SJSA1 (cell line): ENCODE results near the gene SORCS3. TPM values are rescaled to one million over a fixed set of nuclear protein-coding genes. Genes with fewer than 3 reads are reported as not detected.

Experiments
- DNase-seq, 2 experiments: peaks; one replicate each; pipeline ENCODE4 v3.0.0-alpha.2; 2015 to 2020; ENCODE audit warnings: low spot score in 2 of 2, low read depth in 1 of 2
- H3K27ac ChIP-seq: fragments of 250-450 bp; sonication (Bioruptor Pico); 2 replicates; pipeline ENCODE4 v1.5.1; 2020; ENCODE audit warnings: mild to moderate bottlenecking, moderate library complexity
- H3K27me3 ChIP-seq: fragments of 250-450 bp; sonication (Bioruptor Pico); replicated peaks from 2 replicates; pipeline ENCODE4 v1.5.1; 2020; ENCODE audit warnings: mild to moderate bottlenecking, moderate library complexity
- H3K36me3 ChIP-seq: fragments of 250-450 bp; sonication (Bioruptor Pico); 2 replicates; pipeline ENCODE4 v1.5.1; 2020; ENCODE audit warnings: mild to moderate bottlenecking
- H3K4me1 ChIP-seq: fragments of 250-450 bp; sonication (Bioruptor Pico); replicated peaks from 2 replicates; pipeline ENCODE4 v1.6.1; 2021; ENCODE audit warnings: mild to moderate bottlenecking
- H3K4me3 ChIP-seq: fragments of 250-450 bp; sonication (Bioruptor Pico); 2 replicates; pipeline ENCODE4 v1.5.1; 2020; ENCODE audit warnings: mild to moderate bottlenecking
- H3K9me3 ChIP-seq: fragments of 250-450 bp; sonication (Bioruptor Pico); replicated peaks from 2 replicates; pipeline ENCODE4 v1.5.1; 2020; ENCODE audit warnings: mild to moderate bottlenecking
- total RNA-seq: library from RNA; depleted of rRNA; stranded (reverse); fragments of >200 nt; shearing (Covaris generic); gene quantifications from 2 replicates; pipeline ENCODE4 v1.2.3, GENCODE V29; 2014

The SORCS3 gene
- total RNA-seq, 1 experiment from 2014 or later, result not detected

DNA sequence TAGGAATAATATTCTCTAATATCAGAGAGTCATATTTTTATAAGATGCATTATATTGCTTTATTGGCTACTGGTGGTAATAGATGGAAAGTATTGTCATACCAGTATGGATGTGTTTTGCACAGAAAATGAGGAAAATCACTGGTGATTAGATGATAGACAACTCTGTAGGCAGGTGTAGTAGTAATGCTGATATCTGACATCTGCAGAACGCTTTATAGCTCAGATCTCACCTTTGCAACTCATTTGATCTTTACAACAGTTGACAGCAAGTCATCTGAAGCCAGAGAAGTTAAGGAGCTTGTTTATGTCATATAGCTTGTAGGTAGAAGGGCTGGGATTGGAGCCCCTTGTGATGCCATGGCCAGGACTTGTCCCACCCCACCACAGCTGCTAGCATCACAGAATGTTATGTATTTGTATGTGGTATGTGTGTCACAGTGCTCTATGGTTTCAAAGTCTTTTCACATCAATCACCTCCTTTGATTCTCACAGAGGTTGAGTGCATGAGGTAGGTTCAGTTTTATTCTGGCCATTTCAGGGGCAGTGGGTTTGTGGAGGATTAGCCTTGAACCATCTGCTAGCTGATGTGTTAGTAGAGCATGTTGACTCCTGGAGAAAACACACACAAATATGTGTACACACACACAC, 140.0 kb downstream of the SORCS3 start:
- no peaks in the 10 kb centered on the region; the same call in 1 of the 2 replicates for H3K9me3 ChIP-seq

DNA sequence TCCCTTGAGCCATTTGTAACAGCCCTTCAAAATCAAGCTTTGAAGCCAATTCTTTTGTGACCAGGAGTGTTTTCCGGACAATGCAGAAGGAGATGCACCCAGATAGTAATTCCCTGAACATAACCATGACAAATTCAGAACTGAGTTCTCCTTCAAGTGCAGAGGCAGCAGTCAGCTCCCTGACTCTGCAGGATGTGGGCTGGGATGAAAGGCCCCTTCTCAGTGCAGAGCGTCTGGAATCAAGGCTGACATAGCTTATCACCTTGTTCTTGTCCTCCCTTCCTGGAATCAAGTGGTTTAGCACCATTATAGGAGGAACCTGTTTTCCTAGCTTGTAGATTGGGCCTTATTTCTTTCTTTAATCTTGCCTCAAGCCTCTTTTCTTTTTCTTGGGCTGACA, 143.4 kb downstream of the SORCS3 start:
- DNase-seq, result no peak
- Histone ChIP-seq H3K27me3 (no peaks in the 10 kb centered on the region), H3K27ac (no peak overlapping the region), H3K9me3 (no peaks in the 10 kb centered on the region), H3K4me1 (no peaks in the 10 kb centered on the region), H3K4me3 (no peak overlapping the region), H3K36me3 (no peaks in the 10 kb centered on the region)

More for the DNA sequence above, 140.0 kb downstream of the SORCS3 start:
- Histone ChIP-seq H3K27me3 (no peaks in the 10 kb centered on the region), H3K27ac (no peak overlapping the region), H3K4me3 (no peak overlapping the region), H3K36me3 (no peaks in the 10 kb centered on the region), H3K4me1 (no peaks in the 10 kb centered on the region)
- DNase-seq, result no peak

DNA sequence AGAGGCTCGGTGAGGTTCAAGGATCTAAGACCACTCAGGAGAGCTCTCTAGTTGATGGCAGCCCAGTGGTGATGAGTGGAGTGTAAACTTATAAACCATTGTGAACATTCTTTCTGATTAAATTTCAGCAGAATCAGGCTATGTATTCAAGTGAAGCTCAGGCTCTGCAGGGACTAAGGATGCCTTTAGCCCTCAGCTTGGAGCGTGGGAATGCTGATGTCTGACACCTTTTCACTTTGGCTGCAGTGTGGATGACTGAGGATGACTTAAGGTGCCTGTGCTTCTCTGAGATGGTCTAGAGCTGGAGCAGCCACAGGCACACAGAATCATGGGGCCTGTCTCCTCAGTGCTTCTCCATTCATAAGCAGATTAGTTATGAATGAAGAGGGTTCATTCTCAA, 150.4 kb downstream of the SORCS3 start:
- no peak overlapping the region for H3K4me3 ChIP-seq
- H3K36me3 ChIP-seq, result no peaks in the 10 kb centered on the region
- H3K27ac ChIP-seq, result no peak overlapping the region
- H3K4me1 ChIP-seq, result no peaks in the 10 kb centered on the region
- no peaks in the 10 kb centered on the region for H3K27me3 ChIP-seq
- H3K9me3 ChIP-seq, result no peaks in the 10 kb centered on the region; the same call in 1 of the 2 replicates
- no peak for DNase-seq

DNA sequence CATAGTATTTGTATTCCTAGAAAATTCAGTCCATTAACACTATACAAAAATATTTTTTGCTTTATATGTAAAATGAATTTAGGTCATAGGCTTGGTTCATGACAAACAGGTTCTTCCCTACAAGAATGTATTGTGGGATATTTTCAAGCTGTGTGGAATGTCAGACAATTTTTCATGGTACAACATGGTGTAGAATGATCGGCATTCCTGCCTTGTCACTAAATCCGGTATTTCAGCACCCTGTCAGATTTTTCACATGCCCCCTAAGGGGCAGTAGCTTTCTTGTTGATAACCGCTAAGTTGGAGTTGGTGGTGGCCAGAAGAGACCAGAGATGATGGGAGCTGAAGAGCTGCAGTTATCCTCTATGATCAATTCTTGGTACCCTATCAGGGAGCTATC, 154.3 kb downstream of the SORCS3 start:
- no peak for DNase-seq
- Histone ChIP-seq H3K4me1 (no peaks in the 10 kb centered on the region), H3K27me3 (no peaks in the 10 kb centered on the region), H3K9me3 (no peaks in the 10 kb centered on the region; the same call in 1 of the 2 replicates), H3K27ac (no peak overlapping the region), H3K4me3 (no peak overlapping the region), H3K36me3 (no peaks in the 10 kb centered on the region)

DNA sequence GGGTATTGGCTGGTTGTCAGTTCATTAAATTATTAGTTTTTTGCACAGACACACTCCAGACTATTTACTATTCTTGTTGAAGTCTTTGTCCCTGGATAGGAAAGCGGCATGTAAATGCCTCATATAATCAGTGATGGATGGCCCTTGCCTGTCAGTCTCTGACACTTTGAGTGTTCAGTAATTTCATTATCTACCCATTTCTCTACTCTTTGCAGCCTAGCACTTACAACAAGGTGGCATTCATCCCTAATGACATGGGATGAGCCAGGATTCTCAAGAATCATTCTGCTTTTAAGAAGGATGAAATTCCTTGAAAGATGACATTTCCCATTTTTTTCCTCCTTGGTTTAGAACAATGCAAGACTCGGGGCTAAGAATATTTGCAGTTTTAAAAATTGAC, 155.7 kb downstream of the SORCS3 start:
- no peak overlapping the region for H3K4me3 ChIP-seq
- H3K4me1 ChIP-seq, result no peaks in the 10 kb centered on the region
- H3K36me3 ChIP-seq, result no peaks in the 10 kb centered on the region
- no peaks in the 10 kb centered on the region for H3K27me3 ChIP-seq
- H3K27ac ChIP-seq, result no peak overlapping the region
- no peak for DNase-seq
- no peaks in the 10 kb centered on the region; the same call in 1 of the 2 replicates for H3K9me3 ChIP-seq

DNA sequence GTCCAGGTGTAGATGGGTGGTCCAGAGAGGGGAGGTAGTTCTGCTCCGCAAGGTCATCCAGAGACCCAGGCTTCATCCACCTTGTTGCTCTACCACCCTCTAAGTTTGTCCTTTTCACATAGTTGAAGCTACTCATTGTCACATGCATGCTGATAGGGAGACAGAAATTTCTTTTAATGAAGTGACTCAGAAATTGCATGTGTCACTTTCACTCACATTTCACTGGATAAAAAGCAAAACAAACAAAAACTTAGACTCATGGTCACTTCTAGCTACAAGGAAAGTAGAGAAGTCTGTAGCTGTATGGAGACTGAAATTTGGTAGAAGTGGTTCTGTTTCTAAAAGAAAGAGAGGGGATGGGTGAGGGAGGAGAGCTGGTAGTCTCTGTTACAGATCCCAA, 161.9 kb downstream of the SORCS3 start:
- no peaks in the 10 kb centered on the region for H3K36me3 ChIP-seq
- H3K9me3 ChIP-seq, result no peaks in the 10 kb centered on the region
- no peaks in the 10 kb centered on the region for H3K27me3 ChIP-seq
- DNase-seq, result no peak
- no peak overlapping the region for H3K27ac ChIP-seq
- no peaks in the 10 kb centered on the region for H3K4me1 ChIP-seq
- H3K4me3 ChIP-seq, result no peak overlapping the region

DNA sequence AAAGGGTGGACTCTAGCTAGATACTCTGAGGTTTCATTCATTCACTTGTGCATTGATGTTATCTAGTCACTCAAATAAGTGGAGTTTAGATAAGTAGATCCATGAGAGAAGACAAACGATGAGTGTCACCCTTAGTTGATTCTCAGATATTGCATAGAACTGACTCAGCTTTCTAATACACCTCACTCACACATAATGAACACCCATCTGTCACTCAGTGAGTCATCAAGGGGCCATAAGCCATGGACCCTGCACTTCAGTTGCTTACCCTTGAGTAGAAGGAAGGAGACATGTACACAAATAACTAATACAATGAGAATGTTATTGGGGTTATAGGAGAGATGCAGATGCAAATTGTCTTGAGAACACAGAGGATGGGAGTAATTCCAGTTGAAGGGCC, 163.8 kb downstream of the SORCS3 start:
- Histone ChIP-seq H3K27ac (no peak overlapping the region), H3K36me3 (no peaks in the 10 kb centered on the region), H3K9me3 (no peaks in the 10 kb centered on the region), H3K4me1 (no peaks in the 10 kb centered on the region), H3K27me3 (no peaks in the 10 kb centered on the region), H3K4me3 (no peak overlapping the region)
- no peak for DNase-seq

DNA sequence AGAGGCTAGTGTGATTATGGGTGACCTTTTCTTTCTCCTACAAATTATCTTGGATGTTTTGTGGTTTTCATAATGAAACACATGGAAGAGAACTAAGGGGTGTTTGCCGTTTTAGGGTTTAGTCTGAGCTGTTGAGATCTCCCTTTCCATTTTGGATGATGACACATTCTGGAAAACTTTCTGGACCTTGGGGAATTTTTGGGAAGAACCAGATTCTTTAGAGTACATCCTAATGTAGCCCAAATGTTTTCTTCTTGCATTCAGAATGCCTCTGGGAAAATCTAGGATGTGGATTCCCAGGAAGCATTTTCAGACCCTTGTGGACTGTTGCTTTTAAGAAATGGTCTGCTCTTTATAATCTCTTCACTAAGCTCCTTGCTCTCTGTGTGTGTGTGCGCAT, 165.7 kb downstream of the SORCS3 start:
- H3K36me3 ChIP-seq, result no peaks in the 10 kb centered on the region
- H3K9me3 ChIP-seq, result no peaks in the 10 kb centered on the region
- no peaks in the 10 kb centered on the region for H3K27me3 ChIP-seq
- no peaks in the 10 kb centered on the region for H3K4me1 ChIP-seq
- DNase-seq, result no peak
- no peak overlapping the region for H3K27ac ChIP-seq
- H3K4me3 ChIP-seq, result no peak overlapping the region

DNA sequence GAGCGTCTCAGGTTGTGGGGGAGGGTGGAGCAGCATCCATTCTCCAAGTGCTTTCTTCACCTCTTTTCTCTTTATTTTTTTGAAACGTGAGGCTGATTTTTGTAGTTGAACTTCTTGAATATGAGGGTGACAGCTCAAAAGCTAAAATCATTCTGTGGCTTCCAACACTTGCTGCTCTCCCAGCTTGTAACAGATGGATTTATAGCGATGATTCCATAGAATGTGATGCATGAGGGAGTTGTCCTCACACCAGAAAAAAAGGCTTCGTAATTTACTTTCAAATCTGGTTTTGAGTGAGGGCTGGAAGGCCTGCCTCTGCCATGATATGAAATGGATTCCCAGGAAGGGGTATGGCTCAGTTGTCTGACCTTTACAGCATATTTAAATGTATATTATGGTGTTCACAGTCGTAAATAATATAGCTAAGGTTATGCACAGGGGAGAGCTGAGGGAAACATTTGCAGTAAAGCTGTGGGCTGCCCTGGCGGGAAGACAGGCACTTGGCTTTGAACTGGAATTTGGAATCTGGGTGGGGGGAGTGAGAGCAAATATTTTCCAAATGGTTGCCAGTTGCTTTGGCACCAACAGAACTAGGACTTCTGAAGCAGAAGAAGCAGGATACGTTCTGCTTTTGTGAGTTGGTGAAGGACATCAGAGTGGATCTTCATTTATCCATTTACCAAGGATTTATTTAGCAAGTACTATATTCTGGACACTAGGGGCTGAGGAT, 166.7 kb downstream of the SORCS3 start:
- Histone ChIP-seq H3K9me3 (no peaks in the 10 kb centered on the region), H3K4me3 (no peak overlapping the region), H3K27me3 (no peaks in the 10 kb centered on the region), H3K36me3 (no peaks in the 10 kb centered on the region), H3K27ac (no peak overlapping the region), H3K4me1 (no peaks in the 10 kb centered on the region)
- DNase-seq, result no peak

DNA sequence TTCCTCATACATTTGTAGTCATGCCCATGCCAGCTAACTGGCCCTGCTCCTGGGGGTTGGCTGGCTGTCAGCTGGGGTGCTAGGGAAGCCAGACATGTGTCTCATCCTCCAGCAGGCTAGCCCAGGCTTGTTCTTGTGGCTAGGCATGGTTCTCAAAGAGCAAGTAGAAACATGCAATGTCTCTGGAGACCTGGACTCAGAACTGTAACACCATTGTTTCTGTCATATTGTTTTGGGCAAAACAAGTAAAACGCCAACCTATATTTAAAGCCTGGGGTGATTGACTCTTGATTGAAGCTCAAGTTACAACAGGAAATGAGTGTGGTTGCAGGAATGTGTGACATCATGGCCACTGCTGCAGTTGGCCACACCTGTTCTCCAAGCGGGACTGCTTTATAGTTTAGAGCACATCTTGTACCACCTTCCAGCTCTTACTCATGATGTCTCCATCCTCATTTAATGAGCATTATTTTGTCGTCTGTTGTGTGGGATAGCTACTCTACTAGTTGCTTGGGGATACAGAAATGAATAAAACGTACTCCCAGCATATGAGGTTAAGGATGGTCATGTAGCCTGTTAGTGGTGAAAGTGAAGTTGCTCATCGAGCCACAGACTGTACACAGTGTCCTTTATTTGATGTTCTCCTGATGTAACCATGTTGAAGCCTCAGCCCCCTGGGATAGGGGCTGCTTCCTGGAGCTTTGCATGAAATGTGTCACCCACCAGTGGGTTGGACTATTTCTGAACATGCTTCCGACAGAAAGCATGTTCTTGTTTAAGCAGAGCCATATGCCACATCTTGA, 168.4 kb downstream of the SORCS3 start:
- DNase-seq, result no peak
- H3K9me3 ChIP-seq, result no peaks in the 10 kb centered on the region
- H3K4me1 ChIP-seq, result no peaks in the 10 kb centered on the region
- H3K27me3 ChIP-seq, result no peaks in the 10 kb centered on the region
- no peak overlapping the region for H3K4me3 ChIP-seq
- no peak overlapping the region for H3K27ac ChIP-seq
- no peaks in the 10 kb centered on the region for H3K36me3 ChIP-seq

DNA sequence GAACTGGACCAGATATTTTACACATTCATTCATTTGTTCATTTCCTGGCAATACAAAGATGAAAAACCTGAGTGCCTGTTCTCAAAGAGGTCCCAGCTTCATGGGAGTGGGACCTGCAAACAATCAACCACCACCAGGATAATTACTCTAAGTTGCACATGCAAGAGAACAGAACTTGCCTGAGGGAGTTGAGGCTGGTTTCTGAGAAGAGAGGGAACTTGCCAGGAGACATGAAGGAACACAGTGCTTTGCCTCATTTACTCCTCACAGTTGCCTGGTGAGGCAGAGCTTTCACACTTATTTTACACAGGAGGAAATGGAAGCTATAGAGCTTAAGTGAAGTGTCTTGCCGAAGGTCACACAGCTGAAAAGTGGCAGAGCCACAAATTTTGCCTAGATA, 170.1 kb downstream of the SORCS3 start:
- Histone ChIP-seq H3K27ac (no peak overlapping the region), H3K9me3 (no peaks in the 10 kb centered on the region), H3K4me1 (no peaks in the 10 kb centered on the region), H3K4me3 (no peak overlapping the region), H3K36me3 (no peaks in the 10 kb centered on the region), H3K27me3 (no peaks in the 10 kb centered on the region)
- no peak for DNase-seq

DNA sequence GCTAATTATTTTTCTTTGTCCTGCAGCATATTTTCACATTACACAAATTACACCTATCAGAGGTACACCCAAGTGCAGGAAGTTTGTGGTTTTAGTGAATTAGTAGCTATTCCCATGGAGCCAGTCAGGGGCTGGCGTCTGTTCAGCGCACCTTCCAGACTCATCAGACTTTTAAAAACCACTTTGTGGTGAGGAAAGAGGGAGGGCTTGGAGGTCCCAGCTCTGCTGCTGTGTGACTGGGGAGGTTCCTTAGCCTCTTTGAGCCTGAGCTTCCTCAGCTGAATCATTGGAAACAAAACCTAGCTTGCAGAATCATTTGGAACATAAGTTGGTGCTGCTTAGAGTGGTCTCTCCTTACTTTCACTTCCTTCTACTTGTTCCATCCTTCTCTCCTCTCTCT, 175.4 kb downstream of the SORCS3 start:
- no peaks in the 10 kb centered on the region for H3K9me3 ChIP-seq
- no peaks in the 10 kb centered on the region for H3K4me1 ChIP-seq
- H3K27ac ChIP-seq, result no peak overlapping the region
- no peak for DNase-seq
- H3K4me3 ChIP-seq, result no peak overlapping the region
- H3K36me3 ChIP-seq, result no peaks in the 10 kb centered on the region
- H3K27me3 ChIP-seq, result no peaks in the 10 kb centered on the region

DNA sequence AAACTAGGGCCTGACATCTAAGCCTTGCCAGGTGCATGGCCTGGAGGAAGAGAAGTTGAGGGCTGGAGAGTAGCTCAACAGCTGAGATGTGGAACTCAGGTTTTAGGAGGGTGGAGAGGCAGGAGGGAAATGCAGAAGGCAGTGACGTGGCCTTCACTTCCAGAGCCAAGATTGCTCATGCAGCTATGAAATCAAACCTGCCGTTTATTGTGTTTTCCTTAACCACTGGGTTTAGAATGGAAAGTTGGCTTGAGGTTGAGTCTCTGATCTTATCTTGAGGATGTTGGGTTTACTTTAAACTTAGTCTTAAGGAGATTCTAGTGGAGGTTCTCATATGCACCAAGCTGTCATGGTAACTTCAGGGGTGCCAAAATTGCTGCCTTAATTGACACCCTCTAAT, 178.6 kb downstream of the SORCS3 start:
- Histone ChIP-seq H3K36me3 (no peaks in the 10 kb centered on the region), H3K27ac (no peak overlapping the region), H3K27me3 (no peaks in the 10 kb centered on the region), H3K4me3 (no peak overlapping the region), H3K4me1 (no peaks in the 10 kb centered on the region), H3K9me3 (peaks cover 4% of the 10 kb centered on the region)
- no peak for DNase-seq

DNA sequence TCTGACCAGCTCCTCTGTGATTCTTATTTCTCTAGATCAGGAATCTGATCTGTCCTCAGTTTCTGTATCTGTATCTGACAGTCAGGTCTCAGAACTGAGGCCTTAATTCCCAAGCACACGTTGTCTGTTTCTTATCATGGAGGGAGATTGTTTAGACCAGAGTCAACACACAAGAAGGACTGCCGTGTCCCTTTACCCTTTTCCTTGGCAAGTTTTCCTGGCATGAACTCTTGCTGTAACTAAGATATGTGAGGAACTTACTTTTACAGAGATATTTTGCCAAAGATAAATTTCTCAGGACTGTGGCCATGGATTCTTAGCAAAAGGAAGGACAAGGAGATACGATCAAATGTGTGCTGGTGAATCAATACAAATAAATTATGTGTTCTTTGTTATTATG, 181.0 kb downstream of the SORCS3 start:
- Histone ChIP-seq H3K9me3 (peaks cover 4% of the 10 kb centered on the region), H3K36me3 (no peaks in the 10 kb centered on the region), H3K27me3 (no peaks in the 10 kb centered on the region), H3K4me1 (no peaks in the 10 kb centered on the region), H3K27ac (no peak overlapping the region), H3K4me3 (no peak overlapping the region)
- DNase-seq, result no peak
